ENCODE results near the gene SF3B4. TPM values are rescaled to one million over a fixed set of nuclear protein-coding genes. Genes with fewer than 3 reads are reported as not detected.
A peak's percentile ranks its signal among the peaks of the same experiment; 100 is the strongest.

Gene SF3B4
- total and polyA plus RNA-seq, 2 donors (not counting 1 experiment from before 2014, with no cell fraction given) = 22.6 to 60.1 TPM

DNA sequence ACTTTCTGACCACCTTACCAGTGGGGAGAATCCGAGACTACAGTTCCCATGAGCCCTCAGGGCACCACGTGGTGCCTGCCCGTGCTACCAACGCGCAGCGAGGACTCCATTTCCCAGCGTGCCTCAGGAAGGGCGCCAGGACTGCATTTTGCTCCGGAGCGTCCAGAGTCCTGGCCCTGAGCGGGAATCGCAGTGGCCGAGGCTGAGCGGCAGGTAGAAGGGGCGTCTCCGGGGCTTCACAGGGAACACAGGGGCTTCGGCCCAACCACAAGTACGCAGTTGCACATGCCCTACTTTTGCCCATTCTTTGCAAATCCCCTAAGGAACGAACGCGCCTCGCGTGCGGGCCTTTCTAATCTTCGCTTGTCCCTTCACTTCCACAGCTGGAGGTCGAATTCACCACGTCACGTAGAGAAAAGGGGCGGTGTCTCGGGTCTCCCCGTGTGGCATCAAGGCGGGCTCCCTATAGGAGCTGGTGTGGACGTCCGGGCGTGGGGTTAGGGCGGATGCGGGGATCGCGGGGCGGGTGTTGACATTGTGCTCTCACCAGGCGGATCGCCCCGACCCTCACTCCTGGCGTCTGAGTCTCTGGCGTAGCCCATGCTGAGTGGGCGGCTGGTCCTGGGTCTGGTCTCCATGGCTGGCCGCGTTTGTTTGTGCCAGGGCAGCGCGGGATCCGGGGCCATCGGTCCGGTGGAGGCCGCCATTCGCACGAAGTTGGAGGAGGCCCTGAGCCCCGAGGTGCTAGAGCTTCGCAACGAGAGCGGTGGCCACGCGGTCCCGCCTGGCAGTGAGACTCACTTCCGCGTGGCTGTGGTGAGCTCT lies 27.9 kb downstream of the SF3B4 start, which contains the start of gene BOLA1:
BOLA1 (plus strand) TSS at position 109 of the 825 bp plus-strand sequence; CDS start at position 601, 492 bp downstream.
- H3K4me1 Mint-ChIP-seq = peaks cover 15% of the 10 kb centered on the region
- peak within 1 kb of the TSS; percentile 49 to 67 for H3K27ac ChIP-seq (ENCODE audit: low read length in 2 of 2)
- no peaks in the 10 kb centered on the region for H3K27me3 Mint-ChIP-seq
- 14% methylated on average over 65 of the region's 65 CpGs for WGBS (ENCODE audit: insufficient coverage)
- peak; percentile 99 for ATAC-seq (ENCODE audit: low read depth)
- peak within 1 kb of the TSS; percentile 92 for H3K4me3 Mint-ChIP-seq
- peaks cover 9 to 12% of the 10 kb centered on the region in 2 donors for H3K4me1 ChIP-seq (ENCODE audit: control insufficient read depth in 2 of 2, insufficient read depth in 2 of 2, low read length in 2 of 2)
- peak within 1 kb of the TSS; percentile 85 for H3K9ac ChIP-seq (ENCODE audit: low read length)
- TF ChIP-seq, protein P1, sequence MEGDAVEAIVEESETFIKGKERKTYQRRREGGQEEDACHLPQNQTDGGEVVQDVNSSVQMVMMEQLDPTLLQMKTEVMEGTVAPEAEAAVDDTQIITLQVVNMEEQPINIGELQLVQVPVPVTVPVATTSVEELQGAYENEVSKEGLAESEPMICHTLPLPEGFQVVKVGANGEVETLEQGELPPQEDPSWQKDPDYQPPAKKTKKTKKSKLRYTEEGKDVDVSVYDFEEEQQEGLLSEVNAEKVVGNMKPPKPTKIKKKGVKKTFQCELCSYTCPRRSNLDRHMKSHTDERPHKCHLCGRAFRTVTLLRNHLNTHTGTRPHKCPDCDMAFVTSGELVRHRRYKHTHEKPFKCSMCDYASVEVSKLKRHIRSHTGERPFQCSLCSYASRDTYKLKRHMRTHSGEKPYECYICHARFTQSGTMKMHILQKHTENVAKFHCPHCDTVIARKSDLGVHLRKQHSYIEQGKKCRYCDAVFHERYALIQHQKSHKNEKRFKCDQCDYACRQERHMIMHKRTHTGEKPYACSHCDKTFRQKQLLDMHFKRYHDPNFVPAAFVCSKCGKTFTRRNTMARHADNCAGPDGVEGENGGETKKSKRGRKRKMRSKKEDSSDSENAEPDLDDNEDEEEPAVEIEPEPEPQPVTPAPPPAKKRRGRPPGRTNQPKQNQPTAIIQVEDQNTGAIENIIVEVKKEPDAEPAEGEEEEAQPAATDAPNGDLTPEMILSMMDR (IDR thresholded peaks at IDR 0.05) = no peak
- no peak for TF ChIP-seq EZH2 (IDR thresholded peaks at IDR 0.05; ENCODE audit: borderline replicate concordance, insufficient read depth, low read depth, low read length, poor library complexity, severe bottlenecking)
- peak within 1 kb of the TSS; percentile 46 to 97 (median 80) for H3K4me3 ChIP-seq (ENCODE audit: control extremely low read depth in 1 of 5, extremely low read depth in 1 of 5, insufficient read depth in 1 of 5, low read depth in 2 of 5, low read length in 4 of 5)
- peaks cover 0 to 8% (median 0%) of the 10 kb centered on the region in 3 donors for H3K9me3 ChIP-seq (ENCODE audit: control extremely low read depth in 1 of 3, control insufficient read depth in 2 of 3, insufficient read depth in 1 of 3, low read length in 2 of 3)
- peak within 1 kb of the TSS; percentile 95 for H3K27ac Mint-ChIP-seq
- peak within 1 kb of the TSS; percentile 100 for H2AFZ ChIP-seq (ENCODE audit: insufficient read depth, low read depth, low read length, poor library complexity, severe bottlenecking)
- CTCF ChIA-PET = no interaction called here
- intact Hi-C loops (cut with micrococcal nuclease) = loop anchor here (1.0 to 5.0 kb wide), 4 partner anchors 11 to 153 kb away; partner anchors contain the start of gene SF3B4
- H3K9me3 Mint-ChIP-seq (ENCODE audit: insufficient read depth) = no peaks in the 10 kb centered on the region
- POLR2A ChIA-PET = interaction anchor here (0.6 to 2.4 kb wide), 2 partner anchors 12 to 159 kb away, joined by 5 to 25 read pairs; a partner anchor contains a TSS
- DNase-seq = peak; percentile 87
- peak within 1 kb of the TSS; percentile 95 for H3K4me2 ChIP-seq (replicated peaks; ENCODE audit: low read depth, low read length, poor library complexity, severe bottlenecking)
- H4K20me1 ChIP-seq (ENCODE audit: control insufficient read depth, insufficient read depth, low read length, poor library complexity, severe bottlenecking) = no peaks in the 10 kb centered on the region
- H3K79me2 ChIP-seq (ENCODE audit: control insufficient read depth, insufficient read depth, low read length) = peaks cover 7% of the 10 kb centered on the region
- no peaks in the 10 kb centered on the region for H3K36me3 ChIP-seq (replicated peaks in 1 of 2; ENCODE audit: control extremely low read depth in 1 of 2, control insufficient read depth in 1 of 2, extremely low read depth in 1 of 2, insufficient read depth in 2 of 2, low read length in 1 of 2)
- no peaks in the 10 kb centered on the region for H3K27me3 ChIP-seq (replicated peaks in 1 of 4; ENCODE audit: control extremely low read depth in 1 of 4, control insufficient read depth in 3 of 4, insufficient read depth in 4 of 4, low read length in 3 of 4)

DNA sequence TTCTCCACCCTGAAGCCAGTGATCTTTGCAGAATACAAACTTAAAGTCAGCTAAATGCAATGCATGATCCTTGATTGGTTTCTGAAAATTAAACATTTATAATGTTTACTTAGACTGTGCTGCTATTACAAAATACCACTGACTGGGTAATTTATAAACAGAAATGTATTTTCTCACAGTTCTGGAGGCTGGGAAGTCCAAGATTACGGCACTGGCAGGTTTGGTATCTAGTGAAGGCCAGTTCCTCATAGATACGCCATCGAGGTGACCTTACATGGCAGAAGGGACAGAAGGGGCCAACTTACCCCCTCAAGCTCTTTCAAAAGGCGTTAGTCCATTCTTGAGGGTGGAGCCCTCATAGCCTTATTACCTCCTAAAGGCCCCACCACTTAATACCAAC lies 31.0 kb downstream of the SF3B4 start:
- POLR2A ChIA-PET = no interaction called here
- Histone ChIP-seq H3K4me2 (replicated peaks; ENCODE audit: low read depth, low read length, poor library complexity, severe bottlenecking) (no peak overlapping the region), H4K20me1 (ENCODE audit: control insufficient read depth, insufficient read depth, low read length, poor library complexity, severe bottlenecking) (no peaks in the 10 kb centered on the region), H3K36me3 (replicated peaks in 1 of 2; ENCODE audit: control extremely low read depth in 1 of 2, control insufficient read depth in 1 of 2, extremely low read depth in 1 of 2, insufficient read depth in 2 of 2, low read length in 1 of 2) (no peaks in the 10 kb centered on the region), H3K9me3 (ENCODE audit: control extremely low read depth in 1 of 3, control insufficient read depth in 2 of 3, insufficient read depth in 1 of 3, low read length in 2 of 3) (peaks cover 0 to 8% (median 0%) of the 10 kb centered on the region in 3 donors), H2AFZ (ENCODE audit: insufficient read depth, low read depth, low read length, poor library complexity, severe bottlenecking) (no peak overlapping the region), H3K27me3 (replicated peaks in 1 of 4; ENCODE audit: control extremely low read depth in 1 of 4, control insufficient read depth in 3 of 4, insufficient read depth in 4 of 4, low read length in 3 of 4) (no peaks in the 10 kb centered on the region), H3K9ac (ENCODE audit: low read length) (no peak overlapping the region), H3K27ac (ENCODE audit: low read length in 2 of 2) (no peak overlapping the region), H3K4me1 (ENCODE audit: control insufficient read depth in 2 of 2, insufficient read depth in 2 of 2, low read length in 2 of 2) (peaks cover 9 to 12% of the 10 kb centered on the region in 2 donors), H3K79me2 (ENCODE audit: control insufficient read depth, insufficient read depth, low read length) (peaks cover 7% of the 10 kb centered on the region), H3K4me3 (ENCODE audit: control extremely low read depth in 1 of 5, extremely low read depth in 1 of 5, insufficient read depth in 1 of 5, low read depth in 2 of 5, low read length in 4 of 5) (no peak overlapping the region)
- H3K27me3 Mint-ChIP-seq = no peaks in the 10 kb centered on the region
- 95% methylated on average over 4 of the region's 4 CpGs for WGBS (ENCODE audit: insufficient coverage)
- intact Hi-C loops (cut with micrococcal nuclease) = no loop called here
- peaks cover 15% of the 10 kb centered on the region for H3K4me1 Mint-ChIP-seq
- ATAC-seq (ENCODE audit: low read depth) = no peak
- no peaks in the 10 kb centered on the region for H3K9me3 Mint-ChIP-seq (ENCODE audit: insufficient read depth)
- no peak overlapping the region for H3K27ac Mint-ChIP-seq
- CTCF ChIA-PET = no interaction called here
- DNase-seq = no peak
- H3K4me3 Mint-ChIP-seq = no peak overlapping the region
- TF ChIP-seq EZH2 (IDR thresholded peaks at IDR 0.05; ENCODE audit: borderline replicate concordance, insufficient read depth, low read depth, low read length, poor library complexity, severe bottlenecking) = no peak
- TF ChIP-seq, protein P1 (IDR thresholded peaks at IDR 0.05) = no peak

Measured in B cell (primary cell).